GM23338 (cell line): ENCODE measurements around the gene CHCHD10. TPM values are rescaled to one million over a fixed set of nuclear protein-coding genes. Genes with fewer than 3 reads are reported as not detected.

Experiments
- ATAC-seq: fragments of 200-7000 bp; cut with Tn5 transposase; 3 replicates; pipeline ENCODE4 v1.9.1; 2020
- DNase-seq: peaks from one replicate; pipeline ENCODE4 v3.0.0-alpha.2; 2015; ENCODE audit warnings: low spot score
- H2AFZ ChIP-seq: fragments of 200-600 bp; sonication (generic); 2 replicates; pipeline ENCODE4 v1.8.0; 2016; ENCODE audit warnings: antibody characterized with exemption, mild to moderate bottlenecking, moderate library complexity
- H3F3A ChIP-seq: fragments of 200-600 bp; sonication (generic); replicated peaks from 2 replicates; pipeline ENCODE4 v1.8.0; 2017; ENCODE audit warnings: antibody characterized with exemption, mixed run types, low read depth
- H3K27ac ChIP-seq: fragments of 200-600 bp; sonication (generic); 2 replicates; pipeline ENCODE4 v1.6.1; 2016; ENCODE audit warnings: low read depth
- H3K27me3 ChIP-seq: fragments of 200-600 bp; sonication (generic); 2 replicates; pipeline ENCODE4 v1.8.0; 2016; ENCODE audit warnings: mild to moderate bottlenecking, mixed run types, moderate library complexity; ENCODE audit not compliant: insufficient read depth
- H3K36me3 ChIP-seq: fragments of 200-600 bp; sonication (generic); 2 replicates; pipeline ENCODE4 v1.8.0; 2016; ENCODE audit warnings: mild to moderate bottlenecking; ENCODE audit not compliant: insufficient read depth
- H3K4me1 ChIP-seq: fragments of 200-600 bp; sonication (generic); 2 replicates; pipeline ENCODE4 v1.8.0; 2016; ENCODE audit warnings: mild to moderate bottlenecking, moderate library complexity; ENCODE audit not compliant: insufficient read depth
- H3K4me2 ChIP-seq: fragments of 200-600 bp; sonication (generic); 2 replicates; pipeline ENCODE4 v1.7.1; 2017; ENCODE audit warnings: mixed run types
- H3K4me3 ChIP-seq: fragments of 200-600 bp; sonication (generic); 2 replicates; pipeline ENCODE4 v1.6.1; 2016; ENCODE audit warnings: mixed run types
- H3K79me2 ChIP-seq: fragments of 200-600 bp; sonication (generic); replicated peaks from 2 replicates; pipeline ENCODE4 v1.8.0; 2017; ENCODE audit warnings: mild to moderate bottlenecking; ENCODE audit not compliant: insufficient read depth
- H3K9me2 ChIP-seq: fragments of 200-600 bp; sonication (generic); 2 replicates; pipeline ENCODE4 v1.8.0; 2017; ENCODE audit not compliant: insufficient read depth
- H4K20me1 ChIP-seq: fragments of 200-600 bp; sonication (generic); replicated peaks from 2 replicates; pipeline ENCODE4 v1.8.0; 2017; ENCODE audit warnings: mild to moderate bottlenecking; ENCODE audit not compliant: insufficient read depth
- H3K27ac Mint-ChIP-seq: 2 replicates; pipeline ENCODE4 v1.8.0; 2020; ENCODE audit warnings: inconsistent platforms, mild to moderate bottlenecking, moderate library complexity, mixed read lengths
- H3K27me3 Mint-ChIP-seq: 3 replicates; pipeline ENCODE4 v1.8.0; 2022; ENCODE audit warnings: low read depth, mild to moderate bottlenecking, moderate library complexity, mixed read lengths, inconsistent platforms; ENCODE audit not compliant: insufficient read depth, poor library complexity
- H3K36me3 Mint-ChIP-seq: 3 replicates; pipeline ENCODE4 v1.8.0; 2021; ENCODE audit warnings: low read depth, mild to moderate bottlenecking, inconsistent platforms, moderate library complexity, mixed read lengths
- H3K4me1 Mint-ChIP-seq: 3 replicates; pipeline ENCODE4 v1.8.0; 2020; ENCODE audit warnings: mild to moderate bottlenecking, inconsistent platforms, mixed read lengths
- H3K4me3 Mint-ChIP-seq: 3 replicates; pipeline ENCODE4 v1.8.0; 2021; ENCODE audit warnings: moderate library complexity, mild to moderate bottlenecking, inconsistent platforms, mixed read lengths
- H3K9me3 Mint-ChIP-seq: 3 replicates; pipeline ENCODE4 v1.8.0; 2020; ENCODE audit warnings: moderate library complexity, mild to moderate bottlenecking, inconsistent platforms, mixed read lengths
- ETS1 ChIP-seq: IDR thresholded peaks from 2 replicates; pipeline ENCODE4 v1.6.1; 2016; ENCODE audit warnings: antibody characterized with exemption
- EZH2 ChIP-seq: fragments of 200-600 bp; sonication (generic); IDR thresholded peaks from one replicate; pipeline ENCODE4 v1.8.0; 2017; ENCODE audit warnings: antibody characterized with exemption, mild to moderate bottlenecking, low read depth; ENCODE audit not compliant: unreplicated experiment
- EZH2phosphoT487 ChIP-seq: fragments of 200-600 bp; sonication (generic); IDR thresholded peaks from one replicate; pipeline ENCODE4 v1.8.1; 2018; ENCODE audit warnings: antibody characterized with exemption; ENCODE audit not compliant: unreplicated experiment
- JUNB ChIP-seq: IDR thresholded peaks from one replicate; pipeline ENCODE4 v1.6.1; 2016; ENCODE audit warnings: antibody characterized with exemption; ENCODE audit not compliant: unreplicated experiment
- POLR2AphosphoS5 ChIP-seq: IDR thresholded peaks from 2 replicates; pipeline ENCODE4 v1.6.1; 2016; ENCODE audit warnings: antibody characterized with exemption, low read depth
- ZNF114 ChIP-seq: fragments of 250-450 bp; sonication (Bioruptor Pico); IDR thresholded peaks from 2 replicates; pipeline ENCODE4 v1.5.0; 2020; ENCODE audit warnings: mild to moderate bottlenecking, moderate library complexity
- ZNF462 ChIP-seq: fragments of 250-450 bp; sonication (Bioruptor Pico); IDR thresholded peaks from 2 replicates; pipeline ENCODE4 v1.5.0; 2020; ENCODE audit warnings: mild to moderate bottlenecking, moderate library complexity
- polyA plus RNA-seq: library from polyadenylated mRNA; unstranded; fragments of >200 nt; fragmentation: Nextera tagmentation; extraction: Ambion mirVana; gene quantifications from 2 replicates; pipeline ENCODE4 v1.2.1, GENCODE V29; 2016
- total RNA-seq: library from RNA; depleted of rRNA; stranded (reverse); fragments of >200 nt; shearing (Covaris generic); gene quantifications from 2 replicates; pipeline ENCODE4 v1.2.3, GENCODE V29; 2014

The CHCHD10 gene
- total and polyA plus RNA-seq, 2 experiments from 2014 or later = 11.4 to 101 TPM

GRCh38 chr22:23786752-23787599 is 19.2 kb upstream of the CHCHD10 start, which contains the start of gene SMARCB1:
Gene SMARCB1, plus strand, starts transcription at chr22:23786966. Its CDS starts 204 bp downstream, at chr22:23787170.
- Histone ChIP-seq H3K4me3 (peak within 1 kb of the TSS; percentile 97), H3K36me3 (no peaks in the 10 kb centered on the region), H3K4me2 (peak within 1 kb of the TSS; percentile 97), H2AFZ (peak within 1 kb of the TSS; percentile 99), H3K27ac (peak within 1 kb of the TSS; percentile 99), H3K79me2 (peaks cover 46% of the 10 kb centered on the region), H4K20me1 (peaks cover 29% of the 10 kb centered on the region), H3K27me3 (no peaks in the 10 kb centered on the region), H3K4me1 (peaks cover 27% of the 10 kb centered on the region), H3F3A (0 out of 2 replicates have a peak, but pooled peaks cover 13% of the 10 kb centered on the region), H3K9me2 (no peaks in the 10 kb centered on the region)
- Mint-ChIP-seq H3K9me3 (no peaks in the 10 kb centered on the region), H3K27me3 (peaks cover 8% of the 10 kb centered on the region), H3K4me1 (peaks cover 26% of the 10 kb centered on the region), H3K4me3 (peak within 1 kb of the TSS; percentile 96), H3K36me3 (peaks cover 11% of the 10 kb centered on the region), H3K27ac (peak within 1 kb of the TSS; percentile 97)
- ATAC-seq = peak; percentile 74
- TF ChIP-seq EZH2 (no peak), ZNF114 (CRISPR knock-in tag) (peak; percentile 72; the same call in 1 of the 2 replicates), POLR2AphosphoS5 (peak; percentile 71)
- peak; percentile 97 for DNase-seq

GRCh38 chr22:23786261-23786710 is 18.5 kb upstream of the CHCHD10 start:
- peak overlapping the region; percentile 97 for H3K4me3 ChIP-seq
- peak overlapping the region; percentile 99 for H3K27ac ChIP-seq
- ATAC-seq (peak; percentile 11), DNase-seq (no peak)
- Mint-ChIP-seq H3K36me3 (peaks cover 6% of the 10 kb centered on the region; the same call in 2 of the 3 replicates), H3K27me3 (peaks cover 8% of the 10 kb centered on the region), H3K27ac (peak overlapping the region; percentile 97), H3K9me3 (no peaks in the 10 kb centered on the region), H3K4me1 (peaks cover 26% of the 10 kb centered on the region), H3K4me3 (peak overlapping the region; percentile 96)
- H3K4me2 ChIP-seq = peak overlapping the region; percentile 97
- no peaks in the 10 kb centered on the region for H3K36me3 ChIP-seq
- H3K79me2 ChIP-seq = peaks cover 39% of the 10 kb centered on the region
- peaks cover 23% of the 10 kb centered on the region for H4K20me1 ChIP-seq
- H3K27me3 ChIP-seq = no peaks in the 10 kb centered on the region
- no peak for TF ChIP-seq ETS1
- TF ChIP-seq EZH2phosphoT487 = no peak
- TF ChIP-seq JUNB = no peak
- no peak for TF ChIP-seq ZNF114 (CRISPR knock-in tag)
- H2AFZ ChIP-seq = peak overlapping the region; percentile 99
- no peaks in the 10 kb centered on the region for H3K9me2 ChIP-seq
- 0 out of 2 replicates have a peak, but pooled peaks cover 13% of the 10 kb centered on the region for H3F3A ChIP-seq
- peaks cover 27% of the 10 kb centered on the region for H3K4me1 ChIP-seq

- Mint-ChIP-seq H3K27me3 (peaks cover 11% of the 10 kb centered on the region), H3K27ac (no peak overlapping the region), H3K4me3 (no peak overlapping the region), H3K9me3 (no peaks in the 10 kb centered on the region), H3K4me1 (peaks cover 18% of the 10 kb centered on the region), H3K36me3 (peaks cover 6% of the 10 kb centered on the region)
- no peak for ATAC-seq
- Histone ChIP-seq H2AFZ (no peak overlapping the region), H3F3A (0 out of 2 replicates have a peak, but pooled peaks cover 6% of the 10 kb centered on the region), H3K36me3 (no peaks in the 10 kb centered on the region), H3K4me3 (no peak overlapping the region), H3K27me3 (no peaks in the 10 kb centered on the region), H3K9me2 (no peaks in the 10 kb centered on the region), H3K79me2 (peaks cover 19% of the 10 kb centered on the region), H3K27ac (no peak overlapping the region), H3K4me1 (peaks cover 23% of the 10 kb centered on the region), H3K4me2 (no peak overlapping the region), H4K20me1 (peaks cover 13% of the 10 kb centered on the region)
- no peak for DNase-seq
- TF ChIP-seq ZNF462 (CRISPR knock-in tag) (no peak), EZH2 (no peak)
Observed at GRCh38 chr22:23784215-23784732, 16.5 kb upstream of the CHCHD10 start.
